ENCODE data around the gene PLEKHB2. TPM values are rescaled to one million over a fixed set of nuclear protein-coding genes. Genes with fewer than 3 reads are reported as not detected.
A peak's percentile ranks its signal among the peaks of the same experiment; 100 is the strongest.

PLEKHB2 gene
- total and polyA plus RNA-seq, 9 of the 15 experiments (the other 6 are each of a cell fraction or from before 2014, with no cell fraction given) = 41.3 to 71.5 (median 50.2) TPM

- TF ChIP-seq ZBTB40 (IDR thresholded peaks at IDR 0.05) (peak; percentile 71), ZBTB40 (CRISPR knock-in tag; IDR thresholded peaks at IDR 0.05) (no peak), ZNF232 (CRISPR knock-in tag; IDR thresholded peaks at IDR 0.05) (no peak), ZNF507 (tag; conservative IDR thresholded peaks at IDR 0.05) (no peak), HOXB6 (CRISPR knock-in tag; IDR thresholded peaks at IDR 0.05; ENCODE audit: borderline replicate concordance) (no peak), ZNF263 (CRISPR knock-in tag; IDR thresholded peaks at IDR 0.05; ENCODE audit: borderline replicate concordance) (no peak), SIRT6 (IDR thresholded peaks at IDR 0.05; ENCODE audit: low read depth, low read length) (no peak), RNF219 (CRISPR knock-in tag; IDR thresholded peaks at IDR 0.05) (no peak), ZC3H4 (CRISPR knock-in tag; IDR thresholded peaks at IDR 0.05; ENCODE audit: borderline replicate concordance) (no peak), SIN3B (IDR thresholded peaks at IDR 0.05; ENCODE audit: low read depth) (no peak), NCOA1 (IDR thresholded peaks at IDR 0.05; ENCODE audit: low read depth) (no peak), FOXK1 (CRISPR knock-in tag; IDR thresholded peaks at IDR 0.05; ENCODE audit: borderline replicate concordance) (no peak), MCM3 (IDR thresholded peaks at IDR 0.05) (no peak), NCOA2 (IDR thresholded peaks at IDR 0.05; ENCODE audit: partially characterized antibody in 2 of 2) (no peak), ZNF311 (CRISPR knock-in tag; IDR thresholded peaks at IDR 0.05) (no peak), ZKSCAN1 (IDR thresholded peaks at IDR 0.05; ENCODE audit: low read depth, low read length) (no peak), ZNF217 (CRISPR knock-in tag; IDR thresholded peaks at IDR 0.05) (no peak), MEF2A (IDR thresholded peaks at IDR 0.05; ENCODE audit: control insufficient read depth, low read depth, low read length) (peak; percentile 45), ZC3H11A (IDR thresholded peaks at IDR 0.05; ENCODE audit: low read depth, low read length) (no peak)
Measured at GRCh38 chr2:131104487-131105155, 515 bp upstream of the PLEKHB2 start (continued).
